ENCODE results near the gene DMAP1.

Gene DMAP1

DNA sequence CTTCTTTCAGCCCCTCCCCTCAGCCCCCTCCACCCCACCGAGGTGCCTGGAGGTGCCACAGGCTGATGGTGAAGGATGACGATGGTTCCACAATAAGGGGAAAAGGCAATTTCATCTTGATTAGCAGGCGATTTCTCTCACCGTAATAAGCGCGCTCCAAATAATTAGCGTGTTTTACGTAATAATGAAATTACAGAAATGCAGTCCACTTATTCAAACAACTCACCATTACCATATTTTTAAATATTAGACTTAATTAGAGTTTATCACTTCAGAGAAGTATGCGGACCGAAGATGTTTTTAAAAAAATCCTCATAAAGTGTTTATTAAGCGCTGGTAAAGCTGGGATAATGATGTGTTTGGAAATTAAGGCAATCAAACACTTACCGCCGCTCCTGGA, 14.9 kb downstream of the DMAP1 start:
- no peak for DNase-seq (ENCODE audit: low spot score)
- FAIRE-seq = no peak

DNA sequence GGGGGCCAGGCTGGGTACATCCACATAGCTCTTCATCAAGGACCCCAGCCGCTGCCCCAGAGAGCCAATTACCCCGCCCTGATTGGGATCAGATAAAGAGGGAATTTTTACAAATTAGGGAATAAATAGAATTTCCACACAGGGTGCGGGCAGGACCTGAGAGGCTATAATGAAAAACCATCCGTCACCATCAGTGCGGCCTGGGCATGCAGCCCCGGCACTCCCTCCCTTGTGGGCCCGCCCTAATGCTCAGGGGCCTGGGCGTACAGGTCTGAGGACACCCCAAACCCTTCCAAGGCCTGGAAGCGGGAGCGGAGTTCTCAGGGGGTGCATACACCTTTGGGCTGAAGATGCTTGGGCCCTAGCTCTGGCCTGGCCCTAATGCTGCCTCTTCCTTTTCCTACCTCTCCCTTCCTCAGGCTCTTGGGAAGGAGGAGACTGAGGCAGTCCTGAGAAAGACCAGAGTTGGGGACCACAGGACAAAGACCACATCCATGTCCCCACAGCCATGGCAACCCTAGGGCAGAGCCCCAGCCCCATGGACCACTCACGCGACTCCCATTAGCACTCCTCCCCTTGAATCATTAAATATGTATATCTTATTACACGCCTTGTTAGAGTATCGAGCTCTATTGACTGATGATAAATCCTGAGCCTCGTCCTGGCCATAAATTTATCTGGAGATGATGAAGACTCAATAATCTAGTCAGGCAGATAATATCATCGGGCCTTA, 16.3 kb downstream of the DMAP1 start:
- FAIRE-seq = no peak

DNA sequence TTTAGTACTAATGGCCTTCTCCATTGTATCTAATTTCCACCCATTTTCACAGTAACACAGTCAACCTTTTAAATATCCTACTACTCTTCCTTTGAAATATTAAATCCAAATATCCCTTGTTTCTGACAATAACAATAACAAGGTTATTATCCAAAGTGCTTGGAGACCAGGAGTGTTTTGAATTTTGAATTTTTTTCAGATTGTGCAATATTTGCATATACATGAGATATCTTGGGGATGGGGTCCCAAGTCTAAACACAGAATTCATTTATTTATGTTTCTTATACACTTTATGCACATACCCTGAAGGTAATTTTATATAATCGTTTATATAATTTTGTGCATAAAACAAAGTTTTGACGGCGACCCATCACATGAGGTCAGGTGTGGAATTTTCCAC, 17.5 kb downstream of the DMAP1 start:
- FAIRE-seq (no peak), DNase-seq (ENCODE audit: low spot score) (no peak)

More for the DNA sequence above, 16.3 kb downstream of the DMAP1 start:
- no peak for DNase-seq (ENCODE audit: low spot score)

DNA sequence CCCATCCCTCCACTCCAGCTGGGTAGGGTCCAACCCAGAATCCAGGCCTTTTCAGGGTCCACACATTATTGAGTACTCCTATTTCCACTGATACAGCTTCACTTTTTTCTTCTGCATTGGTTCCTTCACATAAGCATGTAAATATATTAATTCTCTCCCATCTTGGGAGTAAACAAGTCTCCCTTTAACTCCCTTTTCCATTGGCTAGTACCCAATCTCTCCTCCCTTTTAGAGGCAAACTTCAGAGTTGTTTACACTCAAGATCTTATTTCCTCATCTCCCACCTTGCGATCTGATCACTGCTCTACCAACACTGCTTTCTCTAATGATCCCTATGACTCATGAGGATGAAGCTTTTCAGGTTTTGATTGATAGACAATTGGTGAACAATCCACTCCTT, 20.3 kb downstream of the DMAP1 start:
- FAIRE-seq = no peak

DNA sequence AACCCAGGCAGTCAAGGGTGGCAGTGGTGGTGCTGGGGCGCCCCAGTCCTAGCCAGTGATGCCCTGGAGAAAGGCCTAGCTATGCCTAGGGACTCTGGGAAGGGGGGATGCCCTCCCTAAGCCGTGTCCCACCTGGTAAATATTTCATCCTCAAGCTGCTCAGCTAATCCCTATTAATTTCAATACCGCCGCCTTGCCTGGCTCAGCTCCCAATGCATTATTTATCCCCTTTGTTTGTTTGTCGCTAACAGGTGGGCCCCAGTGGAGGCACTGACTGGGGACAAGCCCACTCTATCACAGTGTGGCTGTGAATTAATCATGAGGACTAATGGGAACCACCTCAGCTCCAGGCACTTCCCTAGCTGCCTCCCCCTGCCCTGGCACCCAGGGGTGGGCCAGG, 22.5 kb downstream of the DMAP1 start:
- FAIRE-seq = no peak
- no peak for DNase-seq (ENCODE audit: low spot score)

More for the DNA sequence above, 20.3 kb downstream of the DMAP1 start:
- no peak for DNase-seq (ENCODE audit: low spot score)

GRCh38 chr1:44236490-44237272, 23.4 kb downstream of the DMAP1 start:
- no peak for DNase-seq (ENCODE audit: low spot score)
- FAIRE-seq = no peak

DNA sequence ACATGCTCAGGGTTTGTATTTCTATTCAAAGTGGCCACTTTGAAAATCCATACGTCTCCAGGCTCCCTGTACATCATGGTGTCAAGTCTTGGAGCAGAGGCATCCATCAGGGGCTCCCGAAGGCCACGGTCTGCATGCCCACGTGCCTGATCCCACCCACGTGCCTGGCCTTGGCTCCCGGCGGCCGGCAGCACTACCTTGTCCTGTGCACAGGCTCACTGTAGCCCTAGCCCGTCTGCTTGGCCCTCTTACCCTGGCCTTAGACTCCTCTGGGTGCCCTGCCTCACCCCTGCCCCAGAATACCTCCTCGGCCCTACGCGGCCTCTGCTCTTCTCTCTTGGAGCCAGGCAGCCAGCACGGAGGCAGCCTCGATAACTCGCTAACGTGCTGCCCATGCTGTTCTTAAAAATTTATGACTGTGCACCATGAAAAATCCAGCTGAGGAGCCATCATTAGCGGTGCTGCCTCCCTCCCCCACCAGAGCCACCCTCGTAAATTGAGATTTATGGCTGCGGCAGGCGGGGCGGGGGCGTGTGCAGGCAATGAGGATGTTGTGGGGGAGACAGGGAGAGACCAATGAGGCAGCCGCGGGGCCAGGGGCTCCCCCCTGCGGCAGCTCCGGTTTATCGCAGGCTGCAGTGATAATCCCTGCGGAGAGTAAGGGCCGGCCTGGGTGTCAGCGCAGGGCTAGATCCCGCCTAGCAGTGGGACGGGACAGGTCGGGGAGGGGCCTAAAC, 24.6 kb downstream of the DMAP1 start:
- FAIRE-seq (no peak), DNase-seq (ENCODE audit: low spot score) (no peak)

DNA sequence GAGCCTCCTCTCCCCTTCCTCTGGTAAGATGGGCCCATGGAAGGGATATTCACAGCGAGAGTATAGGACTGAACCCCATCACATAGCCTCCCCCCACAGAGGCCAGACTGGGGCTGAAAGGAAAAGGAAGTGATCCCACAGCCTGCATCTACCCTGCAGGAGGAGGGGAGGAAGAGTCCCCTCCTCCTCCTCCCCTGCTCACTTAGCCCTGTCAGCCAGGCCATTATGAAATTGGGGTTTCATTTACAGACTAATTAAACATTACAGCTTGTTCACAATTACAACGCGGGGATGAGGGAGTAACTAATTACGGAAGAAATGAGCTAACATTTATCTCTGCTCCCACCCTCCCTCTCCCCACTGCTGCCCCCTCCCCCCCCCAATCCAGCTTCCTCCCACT, 25.4 kb downstream of the DMAP1 start:
- FAIRE-seq (no peak), DNase-seq (ENCODE audit: low spot score) (no peak)

DNA sequence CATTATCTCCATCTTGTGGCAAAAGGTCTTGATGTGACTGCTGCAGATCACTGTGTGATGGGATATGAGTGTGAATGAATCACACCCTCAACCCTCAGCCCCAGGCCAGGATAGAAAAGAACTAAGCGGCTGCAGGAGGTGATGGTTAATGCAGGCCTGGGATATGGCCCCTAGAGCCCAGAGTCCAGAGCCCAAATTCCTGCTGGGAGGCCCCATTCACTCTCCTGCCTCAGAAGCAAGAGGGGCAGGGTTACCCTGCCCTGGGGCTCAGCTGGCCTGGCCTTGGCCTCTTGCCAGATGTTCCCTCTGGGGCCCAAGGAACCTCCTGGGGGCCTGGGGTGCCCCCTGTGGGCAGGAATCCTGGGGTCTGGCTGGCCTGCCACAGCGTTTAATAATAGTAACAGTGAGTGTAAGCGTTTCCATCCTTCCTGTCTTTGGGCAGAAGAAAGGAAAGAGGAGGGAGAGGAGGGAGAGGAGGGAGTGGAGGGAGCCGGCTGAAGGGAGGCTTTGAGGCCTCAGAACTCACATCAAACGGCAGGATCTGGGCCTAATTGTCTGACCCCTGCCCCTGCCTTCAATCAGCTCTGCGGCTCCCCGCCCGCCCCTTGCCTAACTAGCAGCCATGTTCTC, 26.2 kb downstream of the DMAP1 start:
- FAIRE-seq = no peak
- peak; percentile 20 for DNase-seq (ENCODE audit: low spot score)

DNA sequence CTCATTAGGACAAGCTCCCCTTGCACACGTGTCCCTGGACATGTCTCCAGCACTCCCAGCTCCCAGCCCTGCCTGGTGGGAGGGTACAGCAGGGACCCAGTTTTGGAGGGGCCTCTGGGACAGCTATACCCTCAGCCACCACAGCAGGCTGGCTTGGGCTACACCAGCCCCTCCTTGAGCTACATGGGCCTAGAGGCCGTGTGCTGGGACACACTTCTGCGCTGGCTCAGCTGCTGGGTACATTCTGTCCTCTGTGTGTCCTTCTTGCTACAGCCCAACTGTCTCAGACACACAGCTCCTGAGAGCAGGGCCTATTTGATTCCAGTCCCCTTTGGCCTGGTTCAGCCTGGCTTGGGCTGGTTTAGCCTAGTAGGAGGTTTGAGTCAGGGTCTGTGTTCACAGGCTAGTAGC, 26.7 kb downstream of the DMAP1 start:
- FAIRE-seq (no peak), DNase-seq (ENCODE audit: low spot score) (no peak)

DNA sequence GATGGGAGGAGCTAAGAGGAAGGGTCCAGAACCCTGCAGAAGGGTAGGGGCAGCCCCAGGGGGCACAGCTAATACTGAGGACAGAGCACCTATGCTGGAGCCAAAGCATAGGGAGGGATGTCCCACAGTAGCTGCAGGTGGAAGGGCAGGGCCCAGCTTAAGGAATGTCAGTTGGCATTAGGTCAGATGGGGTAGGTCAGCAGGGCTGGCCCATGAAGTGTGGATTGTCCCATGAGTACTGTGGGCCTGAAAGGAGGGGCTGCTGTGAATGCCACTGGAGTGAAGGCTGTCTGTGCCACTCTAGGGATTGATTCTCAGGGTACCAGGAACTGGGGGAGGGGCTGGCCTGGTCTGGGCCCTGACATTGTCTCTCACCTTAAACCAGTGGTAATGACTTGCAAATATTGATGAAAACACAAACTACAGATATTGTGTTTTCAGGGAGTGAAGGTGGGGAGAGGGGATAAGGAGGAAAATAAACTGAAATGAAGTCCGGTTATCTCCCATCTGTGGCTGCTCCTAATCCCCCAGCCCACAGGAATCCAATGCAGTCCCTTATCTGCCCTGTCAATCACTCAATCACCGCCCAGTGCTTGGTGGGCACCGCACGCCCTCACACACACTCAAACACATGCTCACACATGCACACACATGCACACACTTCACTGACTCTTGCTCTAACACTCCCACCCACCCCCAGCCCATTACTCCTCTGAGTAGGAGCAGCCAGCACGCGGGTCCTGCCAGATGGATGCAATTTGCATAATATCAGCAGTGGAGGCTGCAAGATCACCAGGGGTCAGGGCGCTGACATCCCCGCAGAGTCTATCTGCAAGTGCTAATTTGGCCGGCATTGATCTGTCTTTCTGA, 27.8 kb downstream of the DMAP1 start:
- FAIRE-seq = no peak
- no peak for DNase-seq (ENCODE audit: low spot score)

DNA sequence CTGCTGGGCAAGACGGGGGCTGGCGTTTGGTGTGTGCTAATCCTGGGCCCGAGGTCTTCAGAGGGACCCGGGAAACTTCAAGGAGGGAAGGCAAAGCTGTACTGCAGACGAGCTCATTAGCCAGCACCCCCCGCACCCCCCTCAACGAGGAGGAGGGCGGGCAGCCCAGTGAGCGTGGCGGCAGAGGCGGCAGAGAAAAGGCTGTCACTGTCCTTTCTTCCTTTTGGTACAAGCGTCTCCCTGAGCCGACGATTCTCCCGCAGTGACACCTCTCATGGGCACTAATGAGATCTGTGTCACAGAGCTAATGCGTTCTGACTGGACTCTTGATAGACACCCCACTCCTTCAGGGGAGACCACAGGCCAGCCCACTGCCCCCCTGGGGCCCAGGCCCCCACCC, 29.5 kb downstream of the DMAP1 start:
- DNase-seq (ENCODE audit: low spot score) = no peak
- FAIRE-seq = no peak

DNA sequence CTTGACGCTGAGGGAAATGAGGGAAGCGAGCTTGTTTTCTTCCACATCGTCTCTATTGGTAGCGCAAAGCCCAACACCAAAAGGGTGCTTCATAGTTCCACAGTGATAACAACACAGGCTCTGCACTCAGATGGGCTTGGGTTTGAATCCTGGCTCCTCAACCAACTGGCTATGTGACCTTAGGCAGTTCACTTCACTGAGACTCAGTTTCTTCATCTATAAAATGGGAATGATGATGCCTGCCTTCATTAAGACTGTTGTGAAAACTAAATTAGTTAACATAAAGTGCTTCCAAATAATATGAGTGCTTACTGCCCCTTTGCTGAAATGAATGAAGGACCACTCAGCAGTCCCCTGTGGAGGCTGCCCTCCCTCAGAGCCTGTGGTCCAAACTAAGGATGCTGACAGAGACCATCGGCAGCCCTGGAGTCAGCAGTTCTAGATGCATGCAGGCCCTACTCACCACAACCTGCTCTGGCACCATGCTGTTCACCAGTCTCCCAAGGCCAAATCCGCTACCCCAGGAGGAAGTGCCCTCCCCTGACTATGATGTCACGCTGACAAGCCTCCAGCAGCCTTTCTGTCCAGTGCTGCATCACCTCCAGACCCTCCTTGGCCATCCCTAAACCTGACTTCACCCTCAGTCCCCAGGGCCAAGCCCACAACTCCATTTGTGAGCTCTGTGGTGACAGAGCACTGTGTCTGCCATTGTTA, 30.7 kb downstream of the DMAP1 start:
- DNase-seq (ENCODE audit: low spot score) (no peak), FAIRE-seq (no peak)

- FAIRE-seq (peak; percentile 23), DNase-seq (ENCODE audit: low spot score) (no peak)
Observed at GRCh38 chr1:44244986-44245385, 31.7 kb downstream of the DMAP1 start.

DNA sequence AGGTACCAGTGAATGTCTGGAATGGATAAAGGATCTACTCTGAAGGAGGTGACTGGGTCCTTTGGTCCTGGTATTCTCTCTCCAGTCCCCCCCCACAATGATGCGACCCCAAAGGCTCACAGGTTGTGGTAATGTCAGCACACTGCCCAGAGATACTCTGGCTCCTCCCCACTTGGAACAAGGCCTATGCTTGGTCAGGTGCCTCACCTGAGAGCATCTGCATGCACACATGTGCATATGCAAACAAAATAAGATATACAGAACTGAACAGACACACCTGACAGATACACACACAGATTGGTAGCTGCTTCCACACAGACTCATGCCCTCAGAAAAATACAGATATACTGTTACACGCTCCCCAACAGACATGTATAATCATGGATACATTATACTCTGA, 33.5 kb downstream of the DMAP1 start:
- FAIRE-seq (peak; percentile 69), DNase-seq (ENCODE audit: low spot score) (no peak)

- no peak for FAIRE-seq
Observed at GRCh38 chr1:44249543-44249942, 36.3 kb downstream of the DMAP1 start.

DNA sequence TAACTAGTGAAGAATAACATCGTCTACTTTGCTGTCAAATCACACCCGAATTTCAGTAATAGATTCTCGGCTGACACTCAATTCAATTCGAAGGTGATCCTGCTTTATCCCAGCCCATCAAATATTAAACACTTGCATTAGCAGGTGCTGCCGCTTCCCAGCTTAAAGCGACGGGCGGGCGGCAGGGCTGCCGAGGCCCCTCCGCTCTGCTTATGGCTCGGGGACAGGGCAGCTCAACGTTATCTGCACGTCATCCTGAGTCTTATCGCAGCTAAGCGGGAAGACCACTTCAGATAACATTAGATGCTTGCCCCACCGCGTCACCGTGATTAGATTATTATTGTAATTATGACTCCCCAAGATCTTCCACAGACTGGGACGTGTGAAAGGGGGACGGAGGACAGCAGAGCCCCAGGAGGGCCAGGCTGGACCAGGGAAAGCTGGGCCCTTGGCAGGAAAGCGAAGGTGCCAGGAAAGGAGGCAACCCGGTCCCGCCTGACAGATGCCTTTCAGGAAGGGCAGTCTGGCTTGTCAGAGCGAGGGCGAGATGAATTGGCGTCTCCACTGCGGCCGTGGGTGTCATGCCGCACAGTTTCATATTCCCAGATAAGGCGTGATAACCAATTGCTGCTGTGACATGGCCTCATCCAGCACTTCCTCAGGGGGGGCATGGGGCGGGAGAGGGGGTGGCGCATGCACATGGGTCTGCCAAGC, 37.0 kb downstream of the DMAP1 start:
- FAIRE-seq (no peak), DNase-seq (ENCODE audit: low spot score) (no peak)

More at GRCh38 chr1:44249543-44249942, 36.3 kb downstream of the DMAP1 start:
- DNase-seq (ENCODE audit: low spot score) = no peak

- DNase-seq (ENCODE audit: low spot score) = no peak
- FAIRE-seq = no peak
Observed at GRCh38 chr1:44251486-44251885, 38.2 kb downstream of the DMAP1 start.

DNA sequence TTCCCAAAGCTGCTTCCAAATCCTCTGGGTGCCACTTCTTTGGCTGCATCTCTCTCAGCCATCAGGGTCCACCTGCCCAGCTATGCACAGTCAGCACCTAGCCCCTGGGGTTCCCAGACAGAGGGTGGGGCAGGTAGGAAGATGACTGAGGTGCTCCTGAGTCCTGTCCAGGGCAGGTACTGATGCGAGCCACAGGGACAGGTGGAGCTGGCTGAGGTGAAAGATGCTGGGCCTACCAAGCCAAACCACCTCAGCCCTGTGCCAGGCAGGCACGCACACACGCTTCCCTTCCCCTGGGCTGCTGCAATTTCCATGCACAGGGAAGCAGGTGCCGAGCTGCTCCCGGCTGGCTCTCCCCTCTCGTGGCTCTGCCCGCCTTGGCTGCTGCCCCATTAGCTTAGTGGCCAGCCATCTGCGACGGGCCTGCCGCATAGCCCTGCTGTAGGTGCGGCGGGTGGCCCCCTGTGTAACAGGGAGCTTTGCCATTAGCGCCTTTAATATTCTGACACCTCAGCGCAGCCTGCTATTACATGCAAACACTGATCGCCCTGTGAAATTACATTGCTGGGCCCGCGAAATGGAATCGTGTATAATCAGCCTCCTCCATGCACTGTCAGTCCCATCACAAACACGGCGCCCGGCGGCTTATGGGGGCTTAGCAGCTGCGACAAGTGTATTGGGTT, 38.9 kb downstream of the DMAP1 start:
- DNase-seq (ENCODE audit: low spot score) (no peak), FAIRE-seq (no peak)
